Activated CD4-positive, alpha-beta T cell treated with anti-CD3 and anti-CD28 coated beads for 36 hours (primary cell): ENCODE results near the gene C2. TPM values are rescaled to one million over a fixed set of nuclear protein-coding genes. Genes with fewer than 3 reads are reported as not detected.

Experiments used
- ATAC-seq: fragments of 200-7000 bp; cut with Tn5 transposase; one replicate; pipeline ENCODE4 v1.10.0; 2021; ENCODE audit warnings: mild to moderate bottlenecking, moderate library complexity
- CTCF ChIA-PET: fragments of 350-600 bp; sonication (Branson Sonifier 250); formaldehyde crosslinking; loops from one replicate; lab custom pipeline; 2021; ENCODE audit warnings: antibody characterized with exemption; lab: Charles Lee
- POLR2A ChIA-PET: fragments of 350-600 bp; sonication (Branson Sonifier 250); formaldehyde crosslinking; loops from one replicate; lab custom pipeline; 2021; ENCODE audit warnings: antibody characterized with exemption, inconsistent platforms; lab: Charles Lee
- DNase-seq: peaks from one replicate; pipeline ENCODE4 v3.0.0-alpha.2; 2020
- H3K27ac Mint-ChIP-seq: one replicate; pipeline ENCODE4 v1.8.0; 2021; ENCODE audit warnings: mixed read lengths
- H3K27me3 Mint-ChIP-seq: one replicate; pipeline ENCODE4 v1.8.0; 2021; ENCODE audit warnings: mixed read lengths
- H3K36me3 Mint-ChIP-seq: one replicate; pipeline ENCODE4 v1.8.0; 2021; ENCODE audit warnings: low read depth, mixed read lengths
- H3K4me1 Mint-ChIP-seq: one replicate; pipeline ENCODE4 v1.8.0; 2021; ENCODE audit warnings: mixed read lengths
- H3K4me3 Mint-ChIP-seq: one replicate; pipeline ENCODE4 v1.8.0; 2021; ENCODE audit warnings: mild to moderate bottlenecking, moderate library complexity, mixed read lengths
- H3K9me3 Mint-ChIP-seq: one replicate; pipeline ENCODE4 v1.8.0; 2021; ENCODE audit warnings: low read depth, mixed read lengths
- intact Hi-C, 2 experiments: fragments of 100-400 bp; cut with DNase I in 1 of 2; cut with micrococcal nuclease in 1 of 2; formaldehyde crosslinking; loops; one replicate each; pipeline versions ENCODE4 v1.14.2 to v1.15.1; 2022 to 2024; cut with DNase I, micrococcal nuclease
- total RNA-seq, 2 experiments: library from RNA; stranded (reverse); gene quantifications; one replicate each; pipeline ENCODE4 v1.2.3, GENCODE V29; 2021

C2 gene
- total RNA-seq, 2 experiments from 2014 or later, result 0.96 to 1.5 TPM

GRCh38 chr6:31947070-31947675 is 19.7 kb downstream of the C2 start:
- ATAC-seq (no peak), DNase-seq (no peak)
- H3K9me3 Mint-ChIP-seq, result no peaks in the 10 kb centered on the region
- no peak overlapping the region for H3K4me3 Mint-ChIP-seq
- peaks cover 8% of the 10 kb centered on the region for H3K4me1 Mint-ChIP-seq
- no peak overlapping the region for H3K27ac Mint-ChIP-seq
- intact Hi-C loops, result loop anchor here in 1 of 2 experiments (10.0 kb wide), 1 partner anchor 118 kb away; no protein-coding TSS in a partner anchor
- H3K27me3 Mint-ChIP-seq, result peaks cover 5% of the 10 kb centered on the region
- ChIA-PET CTCF (no interaction called here), POLR2A (no interaction called here)
- H3K36me3 Mint-ChIP-seq, result no peaks in the 10 kb centered on the region

GRCh38 chr6:31947864-31948263 is 20.3 kb downstream of the C2 start:
- Mint-ChIP-seq H3K9me3 (no peaks in the 10 kb centered on the region), H3K4me1 (peaks cover 8% of the 10 kb centered on the region), H3K27me3 (no peaks in the 10 kb centered on the region), H3K27ac (no peak overlapping the region), H3K36me3 (peaks cover 3% of the 10 kb centered on the region), H3K4me3 (no peak overlapping the region)
- intact Hi-C loops, result loop anchor here in 1 of 2 experiments (10.0 kb wide), 1 partner anchor 117 kb away; no protein-coding TSS in a partner anchor
- ATAC-seq (no peak), DNase-seq (no peak)
- CTCF ChIA-PET, result interaction anchor here (1.0 kb wide), 1 partner anchor 30 kb away, joined by 6 read pairs; no protein-coding TSS in a partner anchor
- POLR2A ChIA-PET, result no interaction called here

- no peak overlapping the region for H3K4me3 Mint-ChIP-seq
Measured at GRCh38 chr6:31948306-31948705, 20.8 kb downstream of the C2 start.

GRCh38 chr6:31948753-31949413 is 21.4 kb downstream of the C2 start:
- ChIA-PET POLR2A (no interaction called here), CTCF (interaction anchor here (1.0 kb wide), 1 partner anchor 31 kb away, joined by 6 read pairs; no protein-coding TSS in a partner anchor)
- H3K4me1 Mint-ChIP-seq, result peaks cover 8% of the 10 kb centered on the region
- peaks cover 12% of the 10 kb centered on the region for H3K36me3 Mint-ChIP-seq
- intact Hi-C loops, result loop anchor here in 1 of 2 experiments (10.0 kb wide), 1 partner anchor 116 kb away; no protein-coding TSS in a partner anchor
- no peak for DNase-seq
- no peaks in the 10 kb centered on the region for H3K9me3 Mint-ChIP-seq
- no peak overlapping the region for H3K4me3 Mint-ChIP-seq
- ATAC-seq, result no peak
- no peak overlapping the region for H3K27ac Mint-ChIP-seq
- no peaks in the 10 kb centered on the region for H3K27me3 Mint-ChIP-seq

More at GRCh38 chr6:31948306-31948705, 20.8 kb downstream of the C2 start:
- DNase-seq, result no peak
- Mint-ChIP-seq H3K9me3 (no peaks in the 10 kb centered on the region), H3K4me1 (peaks cover 8% of the 10 kb centered on the region), H3K27ac (no peak overlapping the region), H3K36me3 (peaks cover 6% of the 10 kb centered on the region), H3K27me3 (no peaks in the 10 kb centered on the region)
- intact Hi-C loops, result loop anchor here in 1 of 2 experiments (10.0 kb wide), 1 partner anchor 116 kb away; no protein-coding TSS in a partner anchor
- ATAC-seq, result no peak
- ChIA-PET POLR2A (no interaction called here), CTCF (interaction anchor here (1.0 kb wide), 1 partner anchor 30 kb away, joined by 6 read pairs; no protein-coding TSS in a partner anchor)

- POLR2A ChIA-PET, result no interaction called here
- CTCF ChIA-PET, result interaction anchor here (1.3 kb wide), 1 partner anchor 60 kb away, joined by 3 read pairs; no protein-coding TSS in a partner anchor
Measured at GRCh38 chr6:31949926-31950548, 22.5 kb downstream of the C2 start.

GRCh38 chr6:31952140-31952805 is 24.8 kb downstream of the C2 start:
- ChIA-PET POLR2A (interaction anchor here (0.6 kb wide), 1 partner anchor 418 kb away, joined by 3 read pairs; no protein-coding TSS in a partner anchor), CTCF (interaction anchor here (0.5 to 2.3 kb wide), 20 partner anchors 9 to 1032 kb away, joined by 3 to 18 read pairs (median 4); partner anchors contain the start of gene NEU1)
- Mint-ChIP-seq H3K4me1 (peaks cover 2% of the 10 kb centered on the region), H3K27ac (peak overlapping the region; percentile 3), H3K9me3 (no peaks in the 10 kb centered on the region), H3K36me3 (peaks cover 29% of the 10 kb centered on the region), H3K27me3 (no peaks in the 10 kb centered on the region), H3K4me3 (no peak overlapping the region)
- intact Hi-C loops, result loop anchor here in 1 of 2 experiments (5.0 to 10.0 kb wide), 2 partner anchors 50 to 267 kb away; partner anchors contain the start of genes LY6G5C and ZBTB12
- DNase-seq (peak; percentile 69), ATAC-seq (peak; percentile 64)

More at GRCh38 chr6:31949926-31950548, 22.5 kb downstream of the C2 start:
- intact Hi-C loops, result loop anchor here (5.0 to 10.0 kb wide), 3 partner anchors 48 to 265 kb away; partner anchors contain the start of genes LY6G5C (in 1 of the 2) and ZBTB12 (in 1 of the 2)
- no peak overlapping the region for H3K27ac Mint-ChIP-seq
- H3K4me3 Mint-ChIP-seq, result no peak overlapping the region
- H3K27me3 Mint-ChIP-seq, result no peaks in the 10 kb centered on the region
- no peak for DNase-seq
- H3K36me3 Mint-ChIP-seq, result peaks cover 22% of the 10 kb centered on the region
- H3K9me3 Mint-ChIP-seq, result no peaks in the 10 kb centered on the region
- no peak for ATAC-seq
- H3K4me1 Mint-ChIP-seq, result peaks cover 8% of the 10 kb centered on the region

GRCh38 chr6:31952890-31953289 is 25.4 kb downstream of the C2 start:
- intact Hi-C loops, result loop anchor here in 1 of 2 experiments (5.0 to 10.0 kb wide), 2 partner anchors 51 to 268 kb away; partner anchors contain the start of genes LY6G5C and ZBTB12
- POLR2A ChIA-PET, result no interaction called here
- Mint-ChIP-seq H3K4me3 (no peak overlapping the region), H3K27me3 (no peaks in the 10 kb centered on the region), H3K36me3 (peaks cover 33% of the 10 kb centered on the region), H3K4me1 (peaks cover 8% of the 10 kb centered on the region), H3K27ac (peak overlapping the region; percentile 3), H3K9me3 (no peaks in the 10 kb centered on the region)
- no peak for ATAC-seq
- CTCF ChIA-PET, result interaction anchor here (0.8 to 2.3 kb wide), 17 partner anchors 9 to 239 kb away, joined by 3 to 18 read pairs (median 4); partner anchors contain the start of gene NEU1
- no peak for DNase-seq

- ATAC-seq (no peak), DNase-seq (no peak)
- no peaks in the 10 kb centered on the region for H3K9me3 Mint-ChIP-seq
- H3K27me3 Mint-ChIP-seq, result no peaks in the 10 kb centered on the region
- CTCF ChIA-PET, result no interaction called here
- intact Hi-C loops, result loop anchor here in 1 of 2 experiments (5.0 to 10.0 kb wide), 2 partner anchors 52 to 270 kb away; partner anchors contain the start of genes LY6G5C and ZBTB12
- H3K27ac Mint-ChIP-seq, result no peak overlapping the region
- peaks cover 35% of the 10 kb centered on the region for H3K36me3 Mint-ChIP-seq
- POLR2A ChIA-PET, result no interaction called here
- H3K4me1 Mint-ChIP-seq, result peaks cover 15% of the 10 kb centered on the region
- H3K4me3 Mint-ChIP-seq, result no peak overlapping the region
Measured at GRCh38 chr6:31954511-31954910, 27.0 kb downstream of the C2 start.

GRCh38 chr6:31956796-31957195 is 29.3 kb downstream of the C2 start:
- ChIA-PET CTCF (no interaction called here), POLR2A (interaction anchor here (0.6 kb wide), 1 partner anchor 59 kb away, joined by 3 read pairs; no protein-coding TSS in a partner anchor)
- H3K27me3 Mint-ChIP-seq, result no peaks in the 10 kb centered on the region
- peaks cover 56% of the 10 kb centered on the region for H3K36me3 Mint-ChIP-seq
- ATAC-seq (no peak), DNase-seq (no peak)
- H3K4me1 Mint-ChIP-seq, result peaks cover 31% of the 10 kb centered on the region
- H3K4me3 Mint-ChIP-seq, result peak overlapping the region; percentile 95
- intact Hi-C loops, result loop anchor here (5.0 to 10.0 kb wide), 2 partner anchors 272 to 274 kb away; partner anchors contain the start of gene LY6G5C (in 2 of the 2)
- H3K9me3 Mint-ChIP-seq, result no peaks in the 10 kb centered on the region
- H3K27ac Mint-ChIP-seq, result no peak overlapping the region

GRCh38 chr6:31958412-31958740 is 30.9 kb downstream of the C2 start:
- H3K4me3 Mint-ChIP-seq, result peak overlapping the region; percentile 95
- H3K9me3 Mint-ChIP-seq, result no peaks in the 10 kb centered on the region
- no peak for ATAC-seq
- intact Hi-C loops, result loop anchor here (5.0 to 10.0 kb wide), 2 partner anchors 274 to 276 kb away; partner anchors contain the start of gene LY6G5C (in 2 of the 2)
- H3K4me1 Mint-ChIP-seq, result peaks cover 34% of the 10 kb centered on the region
- DNase-seq, result no peak
- ChIA-PET CTCF (interaction anchor here (0.8 to 1.8 kb wide), 5 partner anchors 13 to 152 kb away, joined by 4 to 7 read pairs (median 5); partner anchors contain the start of genes DXO and LSM2), POLR2A (interaction anchor here (0.5 to 2.6 kb wide), 8 partner anchors 12 to 408 kb away, joined by 3 to 16 read pairs (median 4); partner anchors contain the start of genes DXO and GPANK1)
- H3K27ac Mint-ChIP-seq, result peak overlapping the region; percentile 83
- no peaks in the 10 kb centered on the region for H3K27me3 Mint-ChIP-seq
- H3K36me3 Mint-ChIP-seq, result peaks cover 64% of the 10 kb centered on the region
